Body of pancreas (tissue), 4 donors: ENCODE measurements around the gene SPDYE1. TPM values are rescaled to one million over a fixed set of nuclear protein-coding genes. Genes with fewer than 3 reads are reported as not detected.
"Not testable (repeated sequence)": the region's sequence is repeated elsewhere in the genome, so short reads cannot be mapped to it uniquely, and the experiment has no call there.

Experiments
- ATAC-seq: fragments of 150-250 bp; one replicate; pipeline ENCODE4 v1.9.1; 2016
- DNase-seq, 4 donors: peaks; one replicate each; pipeline ENCODE4 v3.0.0-alpha.2; 2019
- H3K27ac ChIP-seq, 4 donors: fragments of 200-600 bp; sonication (generic); 1 replicate in 3 of 4; 2 replicates in 1 of 4; pipeline versions ENCODE4 v1.5.1 to v1.6.1; 2016 to 2019; ENCODE audit warnings: mild to moderate bottlenecking in 1 of 4, mixed read lengths in 1 of 4, moderate library complexity in 1 of 4
- H3K27me3 ChIP-seq, 2 donors: fragments of 200-600 bp; sonication (generic); one replicate each; pipeline ENCODE4 v1.6.0; 2016; ENCODE audit warnings: mild to moderate bottlenecking in 1 of 2
- H3K36me3 ChIP-seq, 2 donors: fragments of 200-600 bp; sonication (generic); replicated peaks in 1 of 2; 2 replicates each; pipeline ENCODE4 v1.5.1; 2016; ENCODE audit warnings: low read depth in 2 of 2; ENCODE audit not compliant: insufficient read depth in 1 of 2
- H3K4me1 ChIP-seq: fragments of 200-600 bp; sonication (generic); one replicate; pipeline ENCODE4 v1.6.0; 2016
- H3K4me3 ChIP-seq, 2 donors: fragments of 200-600 bp; sonication (generic); 1 replicate in 1 of 2; 2 replicates in 1 of 2; pipeline ENCODE4 v1.5.1; 2016 to 2019
- H3K9me3 ChIP-seq, 3 donors: fragments of 200-600 bp; sonication (generic); 1 replicate in 2 of 3; 2 replicates in 1 of 3; pipeline ENCODE4 v1.5.1; 2016
- CTCF ChIP-seq, 7 experiments: fragments of 450-650 bp in 4 of 7; fragments of 200-600 bp in 3 of 7; sonication (generic) in 3 of 7; IDR thresholded peaks; one replicate each; pipeline ENCODE4 v1.5.1; 2016 to 2019; ENCODE audit warnings: antibody characterized with exemption in 7 of 7
- POLR2A ChIP-seq, 3 donors: fragments of 450-650 bp; IDR thresholded peaks; one replicate each; pipeline ENCODE4 v1.6.1; 2016; ENCODE audit warnings: antibody characterized with exemption in 3 of 3, mild to moderate bottlenecking in 2 of 3
- WGBS, 2 donors: methylation state at CpG; one replicate each; pipeline ENCODE4 v1.1.5; 2017; 5-methylcytosine and 5-hydroxymethylcytosine counted together
- intact Hi-C: fragments of 100-400 bp; cut with DNase I; formaldehyde crosslinking; loops from one replicate; pipeline ENCODE4 v1.15.1; 2023
- total RNA-seq, 2 donors: library from RNA; depleted of rRNA; stranded (reverse); fragments of >200 nt; gene quantifications; one replicate each; pipeline ENCODE4 v1.1.0, GENCODE V29; 2016

SPDYE1 gene
- total RNA-seq, 2 donors from 2014 or later: not detected

GRCh38 chr7:44012081-44012480 lies 14.4 kb downstream of the SPDYE1 start:
- H3K36me3 ChIP-seq, H3K9me3 ChIP-seq, intact Hi-C loops, H3K27ac ChIP-seq, DNase-seq, H3K4me3 ChIP-seq, ATAC-seq, H3K4me1 ChIP-seq, H3K27me3 ChIP-seq: not testable (repeated sequence)
- WGBS, 2 donors: 84 to 94% methylated on average over 5 to 8 of the region's 8 CpGs

GRCh38 chr7:44015090-44015489 lies 17.4 kb downstream of the SPDYE1 start:
- H3K27me3 ChIP-seq, H3K4me3 ChIP-seq, H3K27ac ChIP-seq, H3K9me3 ChIP-seq, DNase-seq, intact Hi-C loops, ATAC-seq, H3K4me1 ChIP-seq, H3K36me3 ChIP-seq: not testable (repeated sequence)
- WGBS, 2 donors: no CpG with 5 or more reads among the region's 12 CpGs

- TF ChIP-seq POLR2A (IDR thresholded peaks at IDR 0.05) (peak; percentile 60 to 91 (median 87)), CTCF (IDR thresholded peaks at IDR 0.05) (peak; percentile 38 to 92 (median 71))
- H3K9me3 ChIP-seq, intact Hi-C loops, H3K36me3 ChIP-seq, H3K27me3 ChIP-seq: not testable (repeated sequence)
- Histone ChIP-seq H3K27ac (peak overlapping the region; percentile 32 to 80 (median 73)), H3K4me3 (peak overlapping the region; percentile 65 to 84), H3K4me1 (peaks cover 10% of the 10 kb centered on the region)
- DNase-seq (peak; percentile 98), ATAC-seq (peak; percentile 99)
- WGBS, 2 donors: 4 to 14% methylated on average over 12 to 61 of the region's 63 CpGs
Measured at GRCh38 chr7:44018857-44019807, 21.4 kb downstream of the SPDYE1 start.

- ATAC-seq, H3K9me3 ChIP-seq, H3K27me3 ChIP-seq, intact Hi-C loops, H3K4me3 ChIP-seq, H3K36me3 ChIP-seq, DNase-seq: not testable (repeated sequence)
- Histone ChIP-seq H3K27ac (peak overlapping the region in 2 of 4 donors; percentile 71 to 75), H3K4me1 (peaks cover 10% of the 10 kb centered on the region)
- WGBS, 2 donors: 72 to 77% methylated on average over 6 of the region's 6 CpGs
Measured at GRCh38 chr7:44019825-44020224, 22.1 kb downstream of the SPDYE1 start.

- H3K4me3 ChIP-seq, intact Hi-C loops, DNase-seq, ATAC-seq, H3K27me3 ChIP-seq, H3K9me3 ChIP-seq, H3K27ac ChIP-seq, H3K36me3 ChIP-seq: not testable (repeated sequence)
- WGBS, 2 donors: 43 to 56% methylated on average over 6 of the region's 7 CpGs
- peaks cover 10% of the 10 kb centered on the region for H3K4me1 ChIP-seq
Measured at GRCh38 chr7:44022069-44022468, 24.4 kb downstream of the SPDYE1 start.

GRCh38 chr7:44022796-44023467 lies 25.2 kb downstream of the SPDYE1 start:
- intact Hi-C loops, DNase-seq, H3K4me1 ChIP-seq, H3K27ac ChIP-seq, H3K9me3 ChIP-seq, H3K27me3 ChIP-seq, ATAC-seq, H3K4me3 ChIP-seq, H3K36me3 ChIP-seq: not testable (repeated sequence)
- 73% methylated on average over 5 of the region's 6 CpGs for WGBS, 2 donors

- DNase-seq, ATAC-seq, H3K9me3 ChIP-seq, H3K4me1 ChIP-seq, H3K27ac ChIP-seq, H3K27me3 ChIP-seq, intact Hi-C loops, H3K4me3 ChIP-seq, H3K36me3 ChIP-seq: not testable (repeated sequence)
- no CpG with 5 or more reads among the region's 11 CpGs for WGBS, 2 donors
Measured at GRCh38 chr7:44029433-44029832, 31.7 kb downstream of the SPDYE1 start.

GRCh38 chr7:44030029-44030428 lies 32.3 kb downstream of the SPDYE1 start:
- H3K27me3 ChIP-seq, DNase-seq, H3K36me3 ChIP-seq, intact Hi-C loops, H3K9me3 ChIP-seq, H3K4me3 ChIP-seq, H3K27ac ChIP-seq, ATAC-seq, H3K4me1 ChIP-seq: not testable (repeated sequence)
- 82% methylated on average over 2 of the region's 5 CpGs; no CpG with 5 or more reads in 1 of the 2 donors for WGBS, 2 donors

GRCh38 chr7:44031319-44031718 lies 33.6 kb downstream of the SPDYE1 start:
- H3K36me3 ChIP-seq, intact Hi-C loops, DNase-seq, ATAC-seq, H3K27ac ChIP-seq, H3K4me3 ChIP-seq, H3K27me3 ChIP-seq, H3K4me1 ChIP-seq, H3K9me3 ChIP-seq: not testable (repeated sequence)
- WGBS, 2 donors: 91% methylated on average over 11 to 12 of the region's 13 CpGs

GRCh38 chr7:44032031-44032430 lies 34.3 kb downstream of the SPDYE1 start:
- H3K27me3 ChIP-seq, H3K27ac ChIP-seq, H3K36me3 ChIP-seq, intact Hi-C loops, H3K4me3 ChIP-seq, DNase-seq, H3K4me1 ChIP-seq, ATAC-seq, H3K9me3 ChIP-seq: not testable (repeated sequence)
- 72 to 77% methylated on average over 4 to 6 of the region's 6 CpGs for WGBS, 2 donors
